GM12891 (cell line): ENCODE results near the gene SRP68.
"Not testable (repeated sequence)": the region's sequence is repeated elsewhere in the genome, so short reads cannot be mapped to it uniquely, and the experiment has no call there.

Experiments
- DNase-seq: peaks from one replicate; pipeline ENCODE4 v3.0.0; 2011; ENCODE audit warnings: low spot score; ENCODE audit not compliant: insufficient read length
- FAIRE-seq: peaks from 2 replicates; lab custom pipeline; 2011; peaks lifted over from hg19 to GRCh38; lab: Jason Lieb, UNC
- PAX5 ChIP-seq: IDR thresholded peaks from 2 replicates; pipeline ENCODE4 v1.6.1; 2011; ENCODE audit warnings: low read length, moderate library complexity, mild to moderate bottlenecking; ENCODE audit not compliant: insufficient read depth, severe bottlenecking
- POLR2A ChIP-seq: IDR thresholded peaks from 2 replicates; pipeline ENCODE4 v1.6.1; 2011; ENCODE audit warnings: low read depth, low read length, control low read depth
- POLR2AphosphoS5 ChIP-seq: IDR thresholded peaks from 2 replicates; pipeline ENCODE4 v1.6.1; 2011; ENCODE audit warnings: low read depth, low read length, control low read depth
- POU2F2 ChIP-seq: IDR thresholded peaks from 2 replicates; pipeline ENCODE4 v1.6.1; 2011; ENCODE audit warnings: low read depth, mild to moderate bottlenecking, control low read depth, low read length, moderate library complexity
- SPI1 ChIP-seq: IDR thresholded peaks from 2 replicates; pipeline ENCODE4 v1.6.1; 2011; ENCODE audit warnings: low read depth, low read length, control low read depth
- TAF1 ChIP-seq: IDR thresholded peaks from 2 replicates; pipeline ENCODE4 v1.6.1; 2011; ENCODE audit warnings: low read depth, low read length, control low read depth

The SRP68 gene

GRCh38 chr17:76048025-76048605 is 24.2 kb downstream of the SRP68 start:
- FAIRE-seq: peak; percentile 23
- no peak for DNase-seq
- TF ChIP-seq SPI1 (peak; percentile 85), POU2F2 (no peak)

DNA sequence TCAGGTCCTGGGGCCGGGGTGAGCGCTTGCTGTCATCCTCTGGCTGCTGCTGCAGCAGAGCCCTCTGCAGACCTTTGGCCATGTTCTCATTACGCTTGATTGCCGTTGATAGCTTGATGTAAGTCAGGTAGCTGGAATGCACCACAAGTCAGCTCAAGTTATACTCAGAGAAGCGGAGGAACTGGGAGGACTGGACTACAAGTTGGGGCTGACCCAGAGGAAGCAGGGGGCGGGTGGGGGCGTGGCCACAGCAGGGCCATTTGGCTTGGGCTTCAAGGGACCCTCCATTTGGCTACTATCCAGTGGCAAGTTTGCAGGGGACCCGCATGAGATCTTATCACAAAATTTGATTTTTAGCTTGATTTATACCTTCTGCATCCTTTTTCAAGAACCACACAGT is 26.3 kb downstream of the SRP68 start:
- DNase-seq: no peak
- TF ChIP-seq POLR2AphosphoS5 (no peak), SPI1 (no peak), POU2F2 (no peak), PAX5 (no peak), POLR2A (no peak), TAF1 (no peak)
- FAIRE-seq: no peak

GRCh38 chr17:76044475-76045007 is 27.8 kb downstream of the SRP68 start:
- not testable (repeated sequence) for FAIRE-seq

DNA sequence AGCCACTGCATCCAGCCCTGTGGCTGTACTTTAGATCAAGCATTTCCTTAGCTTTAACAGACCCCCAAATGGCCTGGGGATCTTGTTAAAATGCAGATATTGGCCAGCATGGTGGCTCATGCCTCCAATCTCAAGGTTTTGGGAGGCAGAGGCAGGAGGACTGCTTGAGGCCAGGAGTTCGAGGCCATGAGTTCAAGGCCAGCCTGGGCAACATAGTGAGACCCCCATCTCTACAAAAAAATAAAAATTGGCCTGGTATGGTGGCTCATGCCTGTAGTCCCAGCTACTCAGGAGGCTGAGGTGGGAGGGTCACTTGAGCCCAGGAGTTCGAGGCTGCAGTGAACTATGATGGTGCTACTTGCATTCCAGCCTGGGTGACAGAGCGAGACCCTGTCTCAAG is 29.4 kb downstream of the SRP68 start:
- FAIRE-seq, DNase-seq: not testable (repeated sequence)

More at GRCh38 chr17:76044475-76045007, 27.8 kb downstream of the SRP68 start:
- DNase-seq: not testable (repeated sequence)

DNA sequence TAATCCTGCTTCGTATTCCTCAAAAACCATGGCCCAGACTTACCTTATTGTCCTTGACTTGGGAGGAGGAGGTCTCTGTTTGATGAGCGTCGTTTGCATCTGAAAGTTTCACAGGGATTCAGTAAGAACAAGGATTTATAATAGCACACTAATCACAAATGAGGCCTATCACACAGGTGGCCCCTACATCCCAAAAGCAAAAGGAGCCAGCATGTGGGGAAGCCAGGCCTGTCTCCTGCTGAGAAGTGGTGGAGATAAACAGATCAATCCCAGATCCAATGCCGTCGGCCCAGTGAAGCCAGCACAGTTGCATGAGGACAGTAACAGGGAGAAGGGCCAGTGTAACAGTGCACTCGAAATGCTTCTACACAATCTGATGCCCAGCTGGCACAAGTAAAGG is 31.9 kb downstream of the SRP68 start:
- DNase-seq (no peak), FAIRE-seq (no peak)
- TF ChIP-seq SPI1 (no peak), POU2F2 (no peak), TAF1 (no peak), PAX5 (no peak), POLR2A (no peak), POLR2AphosphoS5 (no peak)

DNA sequence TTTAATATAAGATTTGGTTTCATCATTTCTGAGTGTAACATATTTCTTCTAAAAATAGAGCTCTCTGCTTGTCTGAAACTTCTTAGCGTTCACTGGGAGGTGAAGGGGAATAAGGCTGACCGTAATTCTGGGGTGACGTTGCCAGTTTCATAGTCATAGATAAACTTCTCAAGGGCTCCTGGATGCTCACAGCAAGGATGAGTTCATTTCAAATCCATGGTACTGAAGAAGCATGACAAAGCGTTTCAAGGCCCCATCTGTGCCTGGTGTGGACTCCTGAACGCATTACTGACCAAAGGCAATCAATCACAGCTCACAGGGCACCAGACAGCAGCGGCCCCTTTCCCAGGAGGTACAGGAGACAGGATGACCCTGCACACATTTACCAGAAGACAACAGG is 33.2 kb downstream of the SRP68 start:
- no peak for DNase-seq
- TF ChIP-seq PAX5: no peak
- no peak for TF ChIP-seq POLR2AphosphoS5
- TF ChIP-seq TAF1: no peak
- no peak for TF ChIP-seq POLR2A
- no peak for TF ChIP-seq SPI1
- TF ChIP-seq POU2F2: no peak
- no peak for FAIRE-seq

GRCh38 chr17:76038050-76038449 is 34.3 kb downstream of the SRP68 start:
- FAIRE-seq (no peak), DNase-seq (no peak)
- TF ChIP-seq SPI1 (no peak), POLR2A (no peak), POU2F2 (no peak), PAX5 (no peak), TAF1 (no peak), POLR2AphosphoS5 (no peak)

DNA sequence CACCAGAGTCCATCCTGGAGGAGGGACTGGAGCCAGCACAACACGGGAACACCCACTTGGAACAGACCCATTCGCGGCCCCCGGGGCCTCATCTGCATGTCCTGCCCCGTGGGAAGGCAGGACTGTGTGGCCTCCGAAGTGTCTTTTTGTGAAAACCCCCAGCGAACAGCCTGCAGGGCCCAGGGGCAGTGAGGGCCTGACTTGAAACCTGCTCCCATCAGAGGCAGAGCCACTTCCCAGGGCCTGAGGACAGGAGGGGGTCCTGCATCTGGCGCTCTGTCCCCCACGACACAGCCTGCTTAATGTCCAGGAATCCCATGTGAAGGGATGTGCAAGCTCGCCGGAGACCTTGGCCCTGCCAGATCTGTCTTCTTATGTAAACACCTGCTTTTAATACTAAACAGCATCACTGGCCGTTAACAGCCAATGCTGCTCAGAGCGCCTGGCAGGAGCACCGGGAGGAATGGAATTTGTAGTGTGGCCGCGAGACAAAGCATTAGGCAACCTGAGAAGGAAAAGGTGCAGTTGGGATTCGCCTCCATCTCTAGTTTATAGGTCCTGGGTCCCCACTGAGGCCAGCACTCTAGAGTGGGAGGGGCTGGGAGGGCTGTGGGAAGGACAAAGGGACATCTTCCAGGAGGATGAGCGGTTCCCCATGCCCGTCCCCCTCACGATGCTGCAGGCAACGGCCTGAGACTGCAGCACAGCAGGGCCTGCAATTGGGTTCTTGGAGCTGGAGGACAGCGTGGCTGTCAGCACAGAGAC is 35.6 kb downstream of the SRP68 start:
- FAIRE-seq (no peak), DNase-seq (no peak)
- TF ChIP-seq PAX5 (no peak), POLR2AphosphoS5 (no peak), SPI1 (no peak), TAF1 (no peak), POLR2A (no peak), POU2F2 (no peak)

- FAIRE-seq (no peak), DNase-seq (no peak)
- TF ChIP-seq TAF1 (no peak), SPI1 (no peak), PAX5 (no peak), POLR2AphosphoS5 (no peak), POU2F2 (no peak), POLR2A (no peak)
Observed at GRCh38 chr17:76034428-76035350, 37.6 kb downstream of the SRP68 start.

DNA sequence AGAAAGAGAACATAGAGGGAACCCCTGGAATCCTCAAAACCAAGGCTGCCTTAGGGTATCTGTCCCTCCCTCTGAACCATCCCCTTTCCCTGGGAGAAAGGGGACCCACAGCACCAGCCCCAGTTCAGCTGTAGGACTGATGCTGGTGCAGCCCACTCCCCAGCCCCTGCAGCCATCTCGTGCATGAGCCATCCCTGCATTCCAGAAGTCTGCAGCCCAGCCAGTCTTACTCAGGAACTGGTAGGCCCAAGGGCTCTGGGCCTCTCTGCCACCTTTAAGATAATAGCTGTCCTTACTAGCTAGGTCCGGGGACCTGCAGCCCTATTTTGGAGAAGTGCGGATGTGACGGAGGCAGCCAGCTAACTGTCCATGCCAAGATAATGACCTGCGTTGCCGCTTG is 39.2 kb downstream of the SRP68 start:
- FAIRE-seq (no peak), DNase-seq (no peak)
- TF ChIP-seq PAX5: no peak
